Dendritic cell treated with granulocyte-macrophage colony-stimulating factor and Interleukin-4, amounts not matched to agents 40 ng/mL and 50 ng/mL, for 4 days (primary cell): Measurements from ENCODE around the gene SOX5.

Experiments used
- H3K27ac Mint-ChIP-seq: one replicate; pipeline ENCODE4 v1.8.0; 2022; ENCODE audit warnings: mild to moderate bottlenecking, mixed read lengths
- H3K27me3 Mint-ChIP-seq: one replicate; pipeline ENCODE4 v1.8.0; 2022; ENCODE audit warnings: mild to moderate bottlenecking, mixed read lengths
- H3K36me3 Mint-ChIP-seq: one replicate; pipeline ENCODE4 v1.8.0; 2022; ENCODE audit warnings: low read depth, mixed read lengths
- H3K4me1 Mint-ChIP-seq: one replicate; pipeline ENCODE4 v1.8.0; 2022; ENCODE audit warnings: low read depth, mixed read lengths
- H3K4me3 Mint-ChIP-seq: one replicate; pipeline ENCODE4 v1.8.0; 2022; ENCODE audit warnings: mild to moderate bottlenecking, moderate library complexity, mixed read lengths
- H3K9me3 Mint-ChIP-seq: one replicate; pipeline ENCODE4 v1.8.0; 2022; ENCODE audit warnings: mixed read lengths
- intact Hi-C: fragments of 100-400 bp; cut with micrococcal nuclease; formaldehyde crosslinking; loops from one replicate; pipeline ENCODE4 v1.15.0; 2022

The SOX5 gene

DNA sequence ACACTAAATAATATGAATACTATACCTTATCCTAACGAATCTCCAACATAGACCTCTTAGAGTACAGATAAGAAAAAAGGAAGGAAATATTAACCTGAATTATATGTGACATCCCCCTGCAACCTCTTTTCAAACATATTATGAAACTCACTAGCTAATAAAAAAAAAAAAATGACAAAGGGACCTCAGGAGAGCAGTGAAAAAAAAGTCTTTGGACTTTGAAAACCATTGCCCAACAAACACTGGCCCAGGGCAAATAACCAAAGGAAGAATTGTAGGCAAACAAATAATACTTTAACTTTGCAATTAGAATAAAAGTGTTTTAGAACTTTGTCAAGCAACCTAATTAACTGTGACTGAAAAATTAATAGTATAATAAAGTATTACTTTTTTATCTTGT lies 7.7 kb downstream of the SOX5 start:
- Mint-ChIP-seq H3K27me3 (no peaks in the 10 kb centered on the region), H3K9me3 (no peaks in the 10 kb centered on the region), H3K36me3 (no peaks in the 10 kb centered on the region), H3K4me3 (no peak overlapping the region), H3K27ac (no peak overlapping the region), H3K4me1 (no peaks in the 10 kb centered on the region)
- intact Hi-C loops = no loop called here

GRCh38 chr12:23938422-23938821 lies 11.0 kb downstream of the SOX5 start:
- intact Hi-C loops = no loop called here
- Mint-ChIP-seq H3K9me3 (no peaks in the 10 kb centered on the region), H3K36me3 (no peaks in the 10 kb centered on the region), H3K27me3 (no peaks in the 10 kb centered on the region), H3K4me1 (no peaks in the 10 kb centered on the region), H3K27ac (no peak overlapping the region), H3K4me3 (no peak overlapping the region)

- H3K9me3 Mint-ChIP-seq = no peaks in the 10 kb centered on the region
- H3K36me3 Mint-ChIP-seq = no peaks in the 10 kb centered on the region
- H3K27me3 Mint-ChIP-seq = no peaks in the 10 kb centered on the region
- H3K4me3 Mint-ChIP-seq = no peak overlapping the region
- H3K4me1 Mint-ChIP-seq = no peaks in the 10 kb centered on the region
- intact Hi-C loops = no loop called here
- no peak overlapping the region for H3K27ac Mint-ChIP-seq
Observed at GRCh38 chr12:23931176-23931575, 18.3 kb downstream of the SOX5 start.

GRCh38 chr12:23930599-23930998 lies 18.9 kb downstream of the SOX5 start:
- no peaks in the 10 kb centered on the region for H3K9me3 Mint-ChIP-seq

DNA sequence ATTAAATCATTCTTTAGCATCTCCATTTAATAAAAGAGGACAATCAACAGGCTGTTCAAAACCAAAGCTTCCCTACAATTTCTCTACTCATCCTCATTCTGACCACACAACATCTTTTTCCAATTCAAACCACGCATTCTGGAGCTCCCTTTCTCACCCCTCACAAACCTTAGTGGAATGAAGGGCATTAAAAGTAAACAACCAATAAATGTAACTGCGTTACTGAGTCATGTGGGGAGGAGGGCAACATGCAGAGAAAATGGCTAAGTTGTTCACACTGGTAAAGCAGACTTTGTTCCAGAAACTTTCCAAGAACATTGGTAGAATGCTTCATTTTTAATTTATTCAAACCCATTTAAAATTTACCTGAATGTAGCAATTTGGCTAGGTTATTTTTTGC lies 19.6 kb downstream of the SOX5 start:
- intact Hi-C loops = no loop called here
- no peaks in the 10 kb centered on the region for H3K27me3 Mint-ChIP-seq
- no peaks in the 10 kb centered on the region for H3K9me3 Mint-ChIP-seq
- H3K4me3 Mint-ChIP-seq = no peak overlapping the region
- H3K4me1 Mint-ChIP-seq = no peaks in the 10 kb centered on the region
- no peaks in the 10 kb centered on the region for H3K36me3 Mint-ChIP-seq
- H3K27ac Mint-ChIP-seq = no peak overlapping the region

More at GRCh38 chr12:23930599-23930998, 18.9 kb downstream of the SOX5 start:
- Mint-ChIP-seq H3K27ac (no peak overlapping the region), H3K27me3 (no peaks in the 10 kb centered on the region), H3K4me3 (no peak overlapping the region), H3K4me1 (no peaks in the 10 kb centered on the region), H3K36me3 (no peaks in the 10 kb centered on the region)
- intact Hi-C loops = no loop called here

GRCh38 chr12:23927907-23928306 lies 21.6 kb downstream of the SOX5 start:
- no peaks in the 10 kb centered on the region for H3K36me3 Mint-ChIP-seq
- H3K9me3 Mint-ChIP-seq = no peaks in the 10 kb centered on the region
- no peak overlapping the region for H3K27ac Mint-ChIP-seq
- H3K4me1 Mint-ChIP-seq = no peaks in the 10 kb centered on the region
- intact Hi-C loops = no loop called here
- H3K27me3 Mint-ChIP-seq = no peaks in the 10 kb centered on the region
- H3K4me3 Mint-ChIP-seq = no peak overlapping the region

DNA sequence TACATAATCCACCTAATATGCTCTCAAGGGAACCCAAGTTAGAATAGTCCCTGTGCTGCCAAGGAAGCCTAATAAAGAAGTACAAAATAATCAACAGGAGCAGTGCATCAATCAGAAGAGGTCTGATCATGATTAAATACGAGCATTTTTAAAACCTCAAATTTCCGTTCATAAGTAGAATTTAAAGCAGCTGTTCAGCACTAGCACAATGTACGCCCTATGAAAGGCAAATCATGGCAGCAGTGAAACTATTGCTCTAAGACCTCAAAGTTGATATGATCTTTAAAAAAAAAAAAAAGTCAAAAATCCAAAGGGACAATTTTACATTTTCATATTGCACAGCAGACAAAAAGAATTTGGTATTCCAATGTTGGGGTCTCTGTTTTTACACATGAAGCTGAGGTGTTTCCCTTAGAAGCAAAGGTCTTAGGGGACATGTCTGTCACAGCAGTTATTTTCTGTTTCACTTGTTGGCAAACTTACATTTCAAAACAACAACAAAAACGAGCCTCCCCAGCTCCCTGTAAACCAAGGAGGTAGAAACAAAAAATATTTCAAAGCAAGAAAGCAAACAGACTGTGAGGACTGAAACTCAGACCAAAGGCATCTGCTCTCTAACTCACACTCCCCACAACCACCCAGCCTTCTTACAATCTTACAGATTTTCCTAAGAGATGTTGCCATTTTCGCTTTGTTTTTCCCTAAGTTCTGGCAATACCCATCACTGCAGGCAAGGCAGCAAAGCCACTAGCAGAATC lies 28.2 kb downstream of the SOX5 start:
- Mint-ChIP-seq H3K4me1 (no peaks in the 10 kb centered on the region), H3K27me3 (no peaks in the 10 kb centered on the region), H3K4me3 (no peak overlapping the region), H3K9me3 (no peaks in the 10 kb centered on the region), H3K36me3 (no peaks in the 10 kb centered on the region), H3K27ac (no peak overlapping the region)
- intact Hi-C loops = no loop called here

GRCh38 chr12:23911574-23911973 lies 37.9 kb downstream of the SOX5 start:
- Mint-ChIP-seq H3K36me3 (no peaks in the 10 kb centered on the region), H3K27ac (no peak overlapping the region), H3K9me3 (no peaks in the 10 kb centered on the region), H3K4me1 (no peaks in the 10 kb centered on the region), H3K4me3 (no peak overlapping the region), H3K27me3 (no peaks in the 10 kb centered on the region)
- intact Hi-C loops = no loop called here

DNA sequence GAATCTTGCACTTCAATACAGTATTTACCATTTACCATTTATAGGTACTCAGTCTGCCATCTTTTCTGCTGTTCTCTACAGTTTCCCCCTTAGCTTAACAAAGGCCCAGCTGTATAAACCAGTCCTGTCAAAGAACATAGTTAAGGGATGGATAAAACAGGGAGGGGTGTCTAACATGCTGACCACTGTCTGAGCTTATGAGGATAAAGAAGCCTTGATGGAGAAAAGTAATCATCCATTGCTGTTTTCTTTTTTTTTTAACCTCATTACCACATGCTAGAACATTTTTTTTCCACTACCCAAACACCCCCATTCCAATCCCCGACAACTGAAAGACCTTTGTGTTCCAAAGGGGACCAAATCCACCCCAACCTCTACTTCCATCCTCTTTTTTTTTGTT lies 39.9 kb downstream of the SOX5 start:
- H3K27ac Mint-ChIP-seq = no peak overlapping the region
- no peaks in the 10 kb centered on the region for H3K4me1 Mint-ChIP-seq
- no peaks in the 10 kb centered on the region for H3K27me3 Mint-ChIP-seq
- H3K36me3 Mint-ChIP-seq = no peaks in the 10 kb centered on the region
- H3K9me3 Mint-ChIP-seq = no peaks in the 10 kb centered on the region
- H3K4me3 Mint-ChIP-seq = no peak overlapping the region
- intact Hi-C loops = no loop called here

- intact Hi-C loops = no loop called here
- H3K36me3 Mint-ChIP-seq = no peaks in the 10 kb centered on the region
- no peak overlapping the region for H3K27ac Mint-ChIP-seq
- no peaks in the 10 kb centered on the region for H3K9me3 Mint-ChIP-seq
- H3K4me3 Mint-ChIP-seq = no peak overlapping the region
- no peaks in the 10 kb centered on the region for H3K4me1 Mint-ChIP-seq
- no peaks in the 10 kb centered on the region for H3K27me3 Mint-ChIP-seq
Observed at GRCh38 chr12:23906329-23906728, 43.1 kb downstream of the SOX5 start.

DNA sequence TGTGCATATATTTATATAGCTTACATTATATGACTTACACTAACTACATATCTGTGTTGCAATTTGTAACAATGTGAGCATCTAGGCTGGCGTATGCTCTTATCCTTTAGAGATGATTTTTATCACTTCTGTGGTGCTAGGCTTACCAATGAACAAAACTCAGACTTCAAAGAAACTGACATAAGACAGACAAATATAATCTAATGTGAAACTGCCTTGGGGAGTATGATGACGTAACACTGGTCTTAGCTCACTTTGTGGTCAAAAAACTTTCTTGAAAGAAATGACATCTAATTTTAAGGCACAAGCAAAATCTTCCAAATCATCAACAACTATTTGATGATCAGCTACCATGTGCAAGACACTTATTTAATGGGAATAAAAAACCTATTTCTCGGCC lies 50.0 kb downstream of the SOX5 start:
- no peak overlapping the region for H3K4me3 Mint-ChIP-seq
- no peaks in the 10 kb centered on the region for H3K4me1 Mint-ChIP-seq
- H3K27ac Mint-ChIP-seq = no peak overlapping the region
- H3K9me3 Mint-ChIP-seq = no peaks in the 10 kb centered on the region
- no peaks in the 10 kb centered on the region for H3K27me3 Mint-ChIP-seq
- intact Hi-C loops = no loop called here
- H3K36me3 Mint-ChIP-seq = no peaks in the 10 kb centered on the region

DNA sequence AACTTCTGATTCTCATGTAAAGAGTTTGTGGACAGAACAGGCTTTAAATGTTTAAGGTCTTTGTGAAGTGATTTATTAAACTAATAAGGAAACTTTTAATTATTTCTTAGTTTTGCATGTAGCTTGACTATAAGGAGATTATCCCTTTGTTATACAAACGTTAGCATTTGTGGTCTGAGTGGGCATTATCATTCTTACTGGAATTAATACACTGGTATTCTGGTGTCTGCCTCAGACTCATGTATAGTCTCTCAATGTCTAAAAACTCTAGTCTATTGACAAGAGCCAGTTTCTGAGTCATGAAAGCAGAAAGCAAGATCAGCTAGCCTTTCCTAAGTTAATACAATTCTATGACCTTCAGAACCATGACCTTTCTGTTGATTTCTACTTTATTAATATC lies 51.3 kb downstream of the SOX5 start:
- H3K4me3 Mint-ChIP-seq = no peak overlapping the region
- H3K4me1 Mint-ChIP-seq = no peaks in the 10 kb centered on the region
- intact Hi-C loops = no loop called here
- no peaks in the 10 kb centered on the region for H3K36me3 Mint-ChIP-seq
- H3K27me3 Mint-ChIP-seq = no peaks in the 10 kb centered on the region
- no peak overlapping the region for H3K27ac Mint-ChIP-seq
- H3K9me3 Mint-ChIP-seq = no peaks in the 10 kb centered on the region

- Mint-ChIP-seq H3K4me1 (no peaks in the 10 kb centered on the region), H3K9me3 (no peaks in the 10 kb centered on the region), H3K27me3 (no peaks in the 10 kb centered on the region), H3K4me3 (no peak overlapping the region), H3K27ac (no peak overlapping the region), H3K36me3 (no peaks in the 10 kb centered on the region)
- intact Hi-C loops = no loop called here
Observed at GRCh38 chr12:23895792-23896218, 53.7 kb downstream of the SOX5 start.

- no peaks in the 10 kb centered on the region for H3K9me3 Mint-ChIP-seq
- no peaks in the 10 kb centered on the region for H3K36me3 Mint-ChIP-seq
- no peak overlapping the region for H3K27ac Mint-ChIP-seq
Observed at GRCh38 chr12:23893611-23894010, 55.9 kb downstream of the SOX5 start.

DNA sequence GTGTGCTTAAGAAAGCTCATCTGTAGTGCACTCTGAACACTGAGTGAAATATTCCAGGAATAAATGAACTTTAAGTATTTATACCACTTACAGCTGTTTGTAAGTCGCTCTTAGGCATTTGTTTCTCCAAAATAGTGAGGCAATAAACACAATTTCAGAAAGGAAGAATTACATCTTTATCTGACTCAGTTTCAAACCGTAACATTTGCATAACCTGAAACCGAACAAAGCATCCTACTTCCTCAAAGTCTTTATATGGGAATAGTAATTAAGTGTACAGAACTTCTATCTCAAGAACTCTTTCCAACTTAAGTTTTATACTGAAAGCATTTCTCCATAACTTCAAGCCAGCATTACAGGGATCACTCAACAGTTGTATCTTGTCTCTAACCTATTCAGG lies 58.4 kb downstream of the SOX5 start:
- intact Hi-C loops = no loop called here
- no peaks in the 10 kb centered on the region for H3K27me3 Mint-ChIP-seq
- no peak overlapping the region for H3K4me3 Mint-ChIP-seq
- no peaks in the 10 kb centered on the region for H3K36me3 Mint-ChIP-seq
- H3K4me1 Mint-ChIP-seq = no peaks in the 10 kb centered on the region
- no peak overlapping the region for H3K27ac Mint-ChIP-seq
- no peaks in the 10 kb centered on the region for H3K9me3 Mint-ChIP-seq

More at GRCh38 chr12:23893611-23894010, 55.9 kb downstream of the SOX5 start:
- Mint-ChIP-seq H3K4me3 (no peak overlapping the region), H3K4me1 (no peaks in the 10 kb centered on the region), H3K27me3 (no peaks in the 10 kb centered on the region)
- intact Hi-C loops = no loop called here
